ENCODE data around the gene ATP13A4. TPM values are rescaled to one million over a fixed set of nuclear protein-coding genes. Genes with fewer than 3 reads are reported as not detected.

Gene ATP13A4, protein sequence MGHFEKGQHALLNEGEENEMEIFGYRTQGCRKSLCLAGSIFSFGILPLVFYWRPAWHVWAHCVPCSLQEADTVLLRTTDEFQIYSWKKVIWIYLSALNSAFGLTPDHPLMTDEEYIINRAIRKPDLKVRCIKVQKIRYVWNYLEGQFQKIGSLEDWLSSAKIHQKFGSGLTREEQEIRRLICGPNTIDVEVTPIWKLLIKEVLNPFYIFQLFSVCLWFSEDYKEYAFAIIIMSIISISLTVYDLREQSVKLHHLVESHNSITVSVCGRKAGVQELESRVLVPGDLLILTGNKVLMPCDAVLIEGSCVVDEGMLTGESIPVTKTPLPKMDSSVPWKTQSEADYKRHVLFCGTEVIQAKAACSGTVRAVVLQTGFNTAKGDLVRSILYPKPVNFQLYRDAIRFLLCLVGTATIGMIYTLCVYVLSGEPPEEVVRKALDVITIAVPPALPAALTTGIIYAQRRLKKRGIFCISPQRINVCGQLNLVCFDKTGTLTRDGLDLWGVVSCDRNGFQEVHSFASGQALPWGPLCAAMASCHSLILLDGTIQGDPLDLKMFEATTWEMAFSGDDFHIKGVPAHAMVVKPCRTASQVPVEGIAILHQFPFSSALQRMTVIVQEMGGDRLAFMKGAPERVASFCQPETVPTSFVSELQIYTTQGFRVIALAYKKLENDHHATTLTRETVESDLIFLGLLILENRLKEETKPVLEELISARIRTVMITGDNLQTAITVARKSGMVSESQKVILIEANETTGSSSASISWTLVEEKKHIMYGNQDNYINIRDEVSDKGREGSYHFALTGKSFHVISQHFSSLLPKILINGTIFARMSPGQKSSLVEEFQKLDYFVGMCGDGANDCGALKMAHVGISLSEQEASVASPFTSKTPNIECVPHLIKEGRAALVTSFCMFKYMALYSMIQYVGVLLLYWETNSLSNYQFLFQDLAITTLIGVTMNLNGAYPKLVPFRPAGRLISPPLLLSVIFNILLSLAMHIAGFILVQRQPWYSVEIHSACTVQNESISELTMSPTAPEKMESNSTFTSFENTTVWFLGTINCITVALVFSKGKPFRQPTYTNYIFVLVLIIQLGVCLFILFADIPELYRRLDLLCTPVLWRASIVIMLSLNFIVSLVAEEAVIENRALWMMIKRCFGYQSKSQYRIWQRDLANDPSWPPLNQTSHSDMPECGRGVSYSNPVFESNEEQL
- total RNA-seq (2014; rRNA removed; shearing (Covaris generic)): not detected in 2 replicates
- not detected in 2 replicates for polyA plus RNA-seq (2015; cell fraction: cytosol; rRNA removed)
- polyA plus RNA-seq (2015; cell fraction: nucleus; rRNA removed): 0.17 and 0.28 TPM in 2 replicates

DNA sequence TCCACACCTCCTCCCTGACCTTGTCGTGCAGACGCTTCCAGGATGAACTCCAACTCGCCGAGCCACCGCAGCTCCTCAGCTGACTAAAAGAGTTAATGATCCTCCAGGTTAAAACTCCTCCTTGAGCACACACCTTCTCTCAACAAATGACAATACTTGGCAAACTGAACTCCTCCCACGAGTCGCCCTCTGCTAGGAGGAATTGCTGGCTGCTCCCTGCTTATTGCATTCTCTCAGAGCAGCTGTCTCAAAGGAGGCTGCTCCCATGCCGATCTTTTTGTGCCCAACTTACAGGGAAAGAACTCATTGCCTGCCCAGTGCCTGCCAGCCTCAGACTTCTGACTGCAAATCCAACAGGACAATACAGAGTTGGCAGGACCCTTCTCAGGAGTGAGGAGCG is at the start of gene ATP13A4:
ATP13A4 (minus strand) TSS at position 85 of the 400 bp plus-strand sequence. CDS start 96 bp downstream, outside the sequence.
- in situ Hi-C loops (cut with HindIII; ENCODE audit: low pct_unique_long_range_greater_than_20kb, low sequenced_read_pairs): loop anchor here (25.0 kb wide), 1 partner anchor 743 kb away; no protein-coding TSS in a partner anchor
- DNase-seq (ENCODE audit: low read depth, low spot score): no peak

DNA sequence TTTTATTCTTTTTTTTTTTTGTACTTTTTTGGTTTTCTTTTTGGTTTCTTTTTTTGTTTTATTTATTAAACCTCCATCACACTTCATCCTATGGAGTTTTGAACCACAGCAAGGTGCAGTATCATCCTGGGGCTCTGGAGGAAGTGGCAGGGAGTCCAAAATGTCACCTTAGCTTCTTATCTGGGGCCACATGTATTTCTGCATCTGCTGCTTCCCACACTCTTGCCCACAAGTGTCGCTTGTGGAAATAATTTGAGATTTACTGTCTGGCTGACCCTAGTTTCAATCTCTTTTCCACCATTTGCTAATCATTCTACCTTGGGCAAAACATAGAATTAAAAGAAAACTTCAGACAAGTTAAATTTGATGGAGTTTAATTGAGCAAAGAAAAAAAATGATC is 44.7 kb upstream of the ATP13A4 start:
- no peak for DNase-seq (ENCODE audit: low read depth, low spot score)
- in situ Hi-C loops (cut with HindIII; ENCODE audit: low pct_unique_long_range_greater_than_20kb, low sequenced_read_pairs): no loop called here

DNA sequence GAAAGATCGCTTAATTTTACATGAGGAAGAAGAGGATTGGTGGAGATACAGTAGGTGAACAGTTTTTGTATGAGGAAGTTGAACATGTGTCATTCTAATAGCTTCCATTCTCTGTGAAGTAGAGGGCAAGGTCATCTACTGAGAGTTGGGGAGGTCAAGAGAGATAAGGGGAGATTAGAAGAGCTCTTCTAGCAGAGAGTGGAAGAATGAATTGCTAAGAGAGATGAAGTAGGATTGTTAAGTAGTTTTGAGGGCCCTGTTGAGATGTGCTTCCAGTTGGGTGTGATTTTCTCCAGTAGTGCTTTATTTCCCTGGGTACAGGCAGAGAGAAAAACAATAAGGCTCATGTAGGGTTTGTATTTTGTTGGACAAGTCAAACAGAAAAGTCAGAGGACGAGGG is 43.5 kb upstream of the ATP13A4 start:
- in situ Hi-C loops (cut with HindIII; ENCODE audit: low pct_unique_long_range_greater_than_20kb, low sequenced_read_pairs): no loop called here
- no peak for DNase-seq (ENCODE audit: low read depth, low spot score)

DNA sequence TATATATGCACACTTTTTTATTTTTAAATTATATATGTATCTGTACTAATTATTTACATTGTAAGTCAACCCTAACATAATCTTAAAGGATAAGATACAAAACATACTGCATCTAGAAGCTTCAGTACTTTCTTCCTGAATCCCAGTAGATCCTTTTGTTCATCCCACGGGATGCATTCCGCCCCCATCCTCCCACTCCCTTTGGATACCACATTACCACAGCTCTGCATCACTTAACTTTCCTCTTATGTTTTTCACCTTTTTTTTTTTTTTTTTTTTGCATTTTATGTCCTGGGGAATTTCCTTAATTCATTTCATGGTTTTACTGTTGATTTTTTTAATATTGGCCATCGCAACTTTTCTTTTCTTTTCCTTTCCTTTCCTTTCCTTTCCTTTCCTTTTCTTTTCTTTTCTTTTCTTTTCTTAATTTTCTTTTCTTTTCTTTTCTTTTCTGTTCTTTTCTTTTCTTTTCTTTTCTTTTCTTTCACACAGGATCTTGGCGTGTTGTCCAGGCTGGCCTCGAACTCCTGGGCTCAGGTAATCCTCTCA is 41.3 kb upstream of the ATP13A4 start:
- in situ Hi-C loops (cut with HindIII; ENCODE audit: low pct_unique_long_range_greater_than_20kb, low sequenced_read_pairs): no loop called here

DNA sequence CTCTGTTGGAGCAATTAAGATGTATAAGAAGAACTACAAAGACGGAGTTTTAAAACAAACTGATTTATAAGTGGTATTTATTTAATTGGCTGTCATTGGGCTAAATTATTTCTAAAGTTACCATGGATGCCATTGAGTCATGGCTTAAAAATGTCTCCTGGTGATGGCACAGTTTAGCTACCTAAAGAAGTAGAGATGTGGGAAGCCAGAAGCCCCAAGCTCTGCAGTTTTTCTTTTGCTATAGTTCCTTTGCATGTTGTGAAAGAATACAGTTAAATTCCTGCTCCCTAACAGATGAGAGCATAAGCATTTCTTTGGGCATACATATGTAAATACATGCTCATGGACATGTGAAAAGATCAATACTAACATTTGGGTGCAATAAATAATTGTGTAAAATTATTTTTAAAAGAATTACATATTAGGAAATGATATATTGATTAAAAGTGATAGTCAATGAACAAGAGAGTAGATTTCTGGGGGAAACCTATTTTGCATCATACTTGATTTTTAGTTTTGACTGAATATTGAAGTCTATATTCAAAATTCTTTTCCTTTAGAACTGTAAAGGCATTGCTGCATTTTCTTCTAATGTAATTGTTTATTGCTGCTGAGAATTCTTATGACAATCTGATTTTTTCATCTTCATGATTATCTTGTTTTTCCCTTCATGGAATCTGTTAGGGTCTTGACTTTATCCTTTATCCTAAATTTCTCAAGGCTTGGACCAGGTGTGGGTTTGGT is 40.4 kb upstream of the ATP13A4 start:
- DNase-seq (ENCODE audit: low read depth, low spot score): no peak

More for the DNA sequence above, 41.3 kb upstream of the ATP13A4 start:
- DNase-seq (ENCODE audit: low read depth, low spot score): no peak

DNA sequence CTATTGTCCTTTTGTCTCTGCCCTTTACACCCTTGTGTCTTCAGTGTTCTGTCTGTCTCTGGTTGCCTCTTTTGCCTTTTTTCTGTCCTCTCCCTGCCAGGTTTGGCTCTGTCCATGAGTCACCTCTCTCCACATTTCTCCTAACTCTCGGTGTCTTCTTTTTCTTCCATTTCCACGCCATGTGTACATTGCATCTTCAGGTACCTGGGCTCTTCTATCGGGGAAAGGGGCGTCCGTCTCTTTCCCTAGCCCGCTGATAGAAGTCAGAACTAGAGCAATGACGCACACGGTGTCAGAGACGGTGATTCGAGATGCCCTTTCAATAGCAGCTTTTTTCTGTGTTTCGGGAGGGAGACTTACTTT is 39.0 kb upstream of the ATP13A4 start:
- in situ Hi-C loops (cut with HindIII; ENCODE audit: low pct_unique_long_range_greater_than_20kb, low sequenced_read_pairs): no loop called here
- peak; percentile 32 for DNase-seq (ENCODE audit: low read depth, low spot score)

More for the DNA sequence above, 40.4 kb upstream of the ATP13A4 start:
- in situ Hi-C loops (cut with HindIII; ENCODE audit: low pct_unique_long_range_greater_than_20kb, low sequenced_read_pairs): no loop called here

DNA sequence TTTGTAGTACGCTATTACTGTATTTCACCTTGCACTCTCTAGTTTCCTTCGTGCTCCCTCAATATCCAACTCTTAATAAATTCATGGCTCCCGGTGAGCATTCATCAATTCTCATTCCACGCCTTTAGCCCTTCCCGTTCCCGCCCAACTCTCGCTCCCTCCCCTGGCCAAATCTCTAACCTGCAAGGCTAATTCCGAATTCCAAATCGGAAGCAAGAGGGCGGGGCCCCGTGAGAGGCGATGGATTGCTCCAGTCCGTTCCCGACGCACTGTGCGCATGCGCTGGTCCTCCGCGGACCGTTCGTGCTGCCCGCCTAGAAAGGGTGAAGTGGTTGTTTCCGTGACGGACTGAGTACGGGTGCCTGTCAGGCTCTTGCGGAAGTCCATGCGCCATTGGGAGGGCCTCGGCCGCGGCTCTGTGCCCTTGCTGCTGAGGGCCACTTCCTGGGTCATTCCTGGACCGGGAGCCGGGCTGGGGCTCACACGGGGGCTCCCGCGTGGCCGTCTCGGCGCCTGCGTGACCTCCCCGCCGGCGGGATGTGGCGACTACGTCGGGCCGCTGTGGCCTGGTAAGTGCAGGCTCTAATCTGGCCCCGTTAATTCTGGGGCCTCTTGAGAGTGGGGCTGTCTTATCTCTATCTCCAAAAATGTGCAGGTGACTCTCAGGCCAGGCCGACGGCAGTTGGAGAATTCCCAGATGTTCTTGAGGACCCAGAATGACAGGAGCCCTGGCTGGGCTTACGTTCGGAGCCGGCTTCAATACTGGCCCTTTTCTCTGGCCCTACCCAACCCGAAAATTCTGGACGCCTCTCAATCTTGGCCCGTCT is 38.4 kb upstream of the ATP13A4 start, which contains the start of gene OPA1:
OPA1 (plus strand) TSS at position 368 of the 827 bp plus-strand sequence; CDS start at position 538, 170 bp downstream.
- DNase-seq (ENCODE audit: low read depth, low spot score): peak; percentile 99
- in situ Hi-C loops (cut with HindIII; ENCODE audit: low pct_unique_long_range_greater_than_20kb, low sequenced_read_pairs): no loop called here

DNA sequence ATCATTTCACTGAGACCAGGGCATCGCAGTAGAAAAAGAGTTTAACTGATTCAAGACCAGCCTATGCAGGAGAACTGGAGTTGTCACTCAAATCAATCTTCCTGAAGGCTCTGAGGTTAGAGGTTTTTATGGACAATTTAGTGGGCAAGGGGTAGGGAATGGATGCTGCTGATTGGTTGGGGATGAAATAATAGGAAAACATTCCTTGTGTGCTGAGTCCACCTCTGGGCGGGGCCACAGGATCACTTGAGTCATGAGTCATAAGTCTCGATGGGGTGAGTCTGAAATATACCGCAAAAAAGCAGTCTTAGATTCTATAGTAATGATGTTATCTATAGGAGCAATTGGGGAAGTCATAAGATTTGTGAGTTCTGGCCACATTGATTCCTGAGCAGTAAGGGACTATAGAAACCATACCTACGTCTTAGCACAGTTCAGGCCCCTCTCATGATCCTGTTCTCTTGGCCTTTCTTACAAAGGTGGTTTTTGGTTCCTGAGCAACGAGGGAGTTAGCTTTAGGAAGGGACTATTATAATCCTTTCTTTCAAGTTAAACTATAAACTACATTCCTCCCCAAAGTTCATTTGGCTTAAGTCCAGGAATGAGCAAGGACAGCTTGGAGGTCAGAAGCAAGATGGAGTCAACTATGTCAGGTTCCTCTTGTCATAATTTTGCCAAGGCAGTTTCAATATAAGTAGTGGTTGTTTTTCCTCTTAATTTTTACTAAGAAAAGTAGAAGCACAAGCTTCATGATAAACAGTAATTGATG is 35.6 kb upstream of the ATP13A4 start:
- peak; percentile 53 for DNase-seq (ENCODE audit: low read depth, low spot score)
- in situ Hi-C loops (cut with HindIII; ENCODE audit: low pct_unique_long_range_greater_than_20kb, low sequenced_read_pairs): no loop called here

DNA sequence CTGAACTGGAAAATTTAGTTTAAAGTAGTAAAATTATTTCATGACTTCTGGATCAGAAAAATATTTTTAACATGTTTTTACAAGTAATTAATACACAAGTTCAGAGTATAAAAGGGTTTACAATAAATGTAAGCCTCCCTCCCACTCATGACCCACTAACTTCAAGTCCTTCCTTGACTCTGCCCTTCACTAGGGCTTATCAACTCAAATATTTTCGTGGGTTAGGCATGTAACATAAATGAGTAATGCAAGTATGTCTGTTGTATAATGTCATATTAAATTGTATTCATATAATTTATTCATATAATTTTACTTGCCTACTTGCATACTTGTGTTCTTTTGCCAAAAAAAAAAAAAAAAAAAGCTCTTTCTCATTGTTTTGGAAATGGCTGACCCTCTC is 34.9 kb upstream of the ATP13A4 start:
- in situ Hi-C loops (cut with HindIII; ENCODE audit: low pct_unique_long_range_greater_than_20kb, low sequenced_read_pairs): no loop called here
- no peak for DNase-seq (ENCODE audit: low read depth, low spot score)

DNA sequence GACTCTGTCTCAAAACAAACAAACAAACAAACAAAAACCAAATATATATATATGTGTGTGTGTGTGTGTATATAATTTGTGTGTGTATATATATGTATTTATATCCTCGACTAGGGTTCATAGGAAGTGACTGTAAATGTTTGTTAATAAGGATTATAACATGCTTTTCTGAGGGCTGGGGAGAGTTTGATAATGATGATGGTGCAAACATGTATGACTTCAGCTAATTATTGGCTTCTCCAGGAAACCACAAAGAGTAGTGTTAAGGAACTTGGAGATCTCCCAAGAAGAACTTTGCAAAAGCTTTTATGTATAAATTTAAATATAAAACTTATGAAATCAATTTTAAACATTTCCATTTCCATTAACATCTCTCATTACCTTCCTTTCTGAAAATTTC is 34.4 kb upstream of the ATP13A4 start:
- DNase-seq (ENCODE audit: low read depth, low spot score): no peak
- in situ Hi-C loops (cut with HindIII; ENCODE audit: low pct_unique_long_range_greater_than_20kb, low sequenced_read_pairs): no loop called here

DNA sequence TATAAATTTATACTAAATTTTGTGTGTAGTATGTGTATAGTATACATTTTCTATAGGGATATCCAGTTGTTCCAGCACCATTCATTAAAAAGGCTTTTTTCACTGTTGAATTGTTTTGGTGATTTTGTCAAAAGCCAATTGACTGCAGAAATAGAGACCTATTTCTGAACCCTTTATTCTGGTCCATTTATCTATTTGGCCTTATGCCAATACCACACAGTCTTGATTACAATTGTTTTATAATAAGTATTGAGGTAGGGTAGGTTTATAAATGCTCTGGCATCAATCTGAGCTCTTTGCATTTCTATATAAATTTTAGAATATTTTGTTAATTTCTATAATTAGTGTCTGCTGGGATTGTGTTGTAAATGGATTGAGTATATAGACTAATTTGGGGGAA is 31.8 kb upstream of the ATP13A4 start:
- in situ Hi-C loops (cut with HindIII; ENCODE audit: low pct_unique_long_range_greater_than_20kb, low sequenced_read_pairs): no loop called here

DNA sequence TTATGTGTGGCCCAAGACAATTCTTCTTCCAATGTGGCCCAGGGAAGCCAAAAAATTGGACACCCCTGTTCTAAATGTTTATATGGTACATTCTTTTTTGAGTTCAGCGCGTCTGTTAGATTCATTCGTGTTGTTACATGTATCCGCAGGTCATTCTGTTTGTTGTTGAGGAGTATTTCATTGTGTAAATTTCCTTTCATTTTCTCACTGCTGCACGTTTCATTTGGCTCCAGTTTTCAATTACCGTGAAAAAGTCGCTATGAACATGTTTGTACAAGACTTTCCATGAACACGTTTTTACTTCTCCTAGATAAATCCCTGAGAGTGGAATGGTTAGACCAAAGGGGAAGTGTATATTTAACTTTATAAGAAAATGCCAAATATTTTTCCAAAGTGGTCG is 30.8 kb upstream of the ATP13A4 start:
- in situ Hi-C loops (cut with HindIII; ENCODE audit: low pct_unique_long_range_greater_than_20kb, low sequenced_read_pairs): no loop called here
- DNase-seq (ENCODE audit: low read depth, low spot score): no peak

More for the DNA sequence above, 31.8 kb upstream of the ATP13A4 start:
- DNase-seq (ENCODE audit: low read depth, low spot score): no peak

DNA sequence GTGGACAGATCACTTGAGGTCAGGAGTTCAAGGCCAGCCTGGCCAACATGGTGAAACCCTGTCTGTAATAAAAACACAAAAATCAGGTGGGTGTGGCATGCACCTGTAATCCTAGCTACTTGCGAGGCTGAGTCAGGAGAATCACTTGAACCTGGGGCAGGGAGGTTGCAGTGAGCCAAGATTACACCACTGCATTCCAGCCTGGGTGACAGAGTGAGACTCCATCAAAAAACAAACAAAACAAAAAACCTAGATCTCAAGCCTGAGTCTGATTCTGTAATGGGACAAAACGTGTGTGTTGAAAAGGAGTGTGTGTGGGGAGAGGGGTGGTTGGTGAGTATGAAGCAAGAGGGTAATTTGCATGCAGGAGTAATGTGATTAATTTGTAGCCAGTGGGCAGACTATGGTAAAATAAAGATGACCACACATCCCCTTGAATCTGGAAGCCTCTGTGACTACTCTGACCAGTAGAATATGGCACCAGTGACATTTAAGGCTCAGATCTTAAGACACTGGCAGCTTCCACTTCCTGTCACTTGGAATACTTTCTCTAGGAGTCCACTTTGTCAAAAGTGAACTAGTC is 19.9 kb upstream of the ATP13A4 start:
- DNase-seq (ENCODE audit: low read depth, low spot score): peak; percentile 30
- in situ Hi-C loops (cut with HindIII; ENCODE audit: low pct_unique_long_range_greater_than_20kb, low sequenced_read_pairs): loop anchor here (25.0 kb wide), 1 partner anchor 762 kb away; no protein-coding TSS in a partner anchor

DNA sequence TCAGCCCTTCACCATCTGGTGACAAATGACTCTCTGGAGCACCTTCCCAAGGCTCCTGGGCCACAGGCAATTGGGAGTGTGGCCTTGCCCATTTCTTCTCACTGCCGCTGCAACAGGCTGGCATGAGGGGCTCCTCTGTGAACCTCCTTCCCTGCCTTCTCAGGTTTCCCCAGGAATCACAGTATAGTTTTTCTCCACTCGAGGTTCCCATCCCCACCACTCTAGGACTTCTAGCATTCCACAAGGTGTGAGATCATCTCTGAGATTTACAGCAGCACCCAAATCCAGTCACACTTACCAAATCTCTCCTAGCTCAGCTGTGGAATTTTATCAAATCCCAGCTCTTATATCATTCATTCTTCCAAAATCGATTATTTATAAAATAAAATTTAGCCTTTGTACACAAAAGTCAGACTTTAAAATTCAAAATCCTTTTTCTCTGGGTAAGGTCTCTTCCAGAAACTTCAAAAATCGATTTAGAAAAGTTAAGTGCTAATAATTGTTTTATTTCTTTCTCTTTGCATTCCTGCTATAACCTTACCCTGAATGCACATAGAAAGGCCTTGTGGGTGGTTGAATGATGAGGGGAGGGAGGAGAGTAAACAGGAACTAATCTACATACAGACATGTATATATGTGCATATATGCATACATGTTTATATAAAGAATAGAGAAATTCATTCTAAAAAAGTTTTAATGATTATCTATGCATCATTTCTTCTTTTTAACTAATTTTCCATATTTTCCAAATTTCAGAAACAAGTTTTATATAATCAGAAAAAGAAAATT is 18.9 kb upstream of the ATP13A4 start:
- in situ Hi-C loops (cut with HindIII; ENCODE audit: low pct_unique_long_range_greater_than_20kb, low sequenced_read_pairs): loop anchor here (25.0 kb wide), 1 partner anchor 761 kb away; no protein-coding TSS in a partner anchor
- DNase-seq (ENCODE audit: low read depth, low spot score): no peak

Measured in SK-MEL-5 (cell line).